Activated CD8-positive, alpha-beta T cell treated with anti-CD3 and anti-CD28 coated beads, Interleukin-2, amount 10 ng/mL, durations not matched to agents 7 days and 5 days (primary cell): ENCODE results near the gene ALDH5A1. TPM values are rescaled to one million over a fixed set of nuclear protein-coding genes. Genes with fewer than 3 reads are reported as not detected.

ENCODE experiments used
- ATAC-seq: fragments of 150-1000 bp; cut with Tn5 transposase; one replicate; pipeline ENCODE4 v1.10.0; 2021; ENCODE audit warnings: moderate library complexity
- CTCF ChIA-PET: fragments of 350-600 bp; sonication (Branson Sonifier 250); formaldehyde crosslinking; loops from one replicate; lab custom pipeline; 2021; ENCODE audit warnings: antibody characterized with exemption; lab: Charles Lee
- POLR2A ChIA-PET: fragments of 350-600 bp; sonication (Branson Sonifier 250); formaldehyde crosslinking; loops from one replicate; lab custom pipeline; 2021; ENCODE audit warnings: antibody characterized with exemption; lab: Charles Lee
- DNase-seq: peaks from one replicate; pipeline ENCODE4 v3.0.0-alpha.2; 2020
- H3K27ac Mint-ChIP-seq: one replicate; pipeline ENCODE4 v1.8.0; 2021; ENCODE audit warnings: mild to moderate bottlenecking, mixed read lengths
- H3K27me3 Mint-ChIP-seq: one replicate; pipeline ENCODE4 v1.8.0; 2021; ENCODE audit warnings: low read depth, mixed read lengths
- H3K36me3 Mint-ChIP-seq: one replicate; pipeline ENCODE4 v1.8.0; 2021; ENCODE audit warnings: low read depth, mixed read lengths
- H3K4me1 Mint-ChIP-seq: one replicate; pipeline ENCODE4 v1.8.0; 2021; ENCODE audit warnings: low read depth, mixed read lengths
- H3K4me3 Mint-ChIP-seq: one replicate; pipeline ENCODE4 v1.8.0; 2021; ENCODE audit warnings: mild to moderate bottlenecking, mixed read lengths
- H3K9me3 Mint-ChIP-seq: one replicate; pipeline ENCODE4 v1.8.0; 2022; ENCODE audit warnings: mixed read lengths; ENCODE audit not compliant: insufficient read depth
- total RNA-seq, 2 experiments: library from RNA; stranded (reverse); gene quantifications; one replicate each; pipeline ENCODE4 v1.2.3, GENCODE V29; 2021

ALDH5A1 gene
- total RNA-seq, 2 experiments from 2014 or later: 4.8 to 4.9 TPM

DNA sequence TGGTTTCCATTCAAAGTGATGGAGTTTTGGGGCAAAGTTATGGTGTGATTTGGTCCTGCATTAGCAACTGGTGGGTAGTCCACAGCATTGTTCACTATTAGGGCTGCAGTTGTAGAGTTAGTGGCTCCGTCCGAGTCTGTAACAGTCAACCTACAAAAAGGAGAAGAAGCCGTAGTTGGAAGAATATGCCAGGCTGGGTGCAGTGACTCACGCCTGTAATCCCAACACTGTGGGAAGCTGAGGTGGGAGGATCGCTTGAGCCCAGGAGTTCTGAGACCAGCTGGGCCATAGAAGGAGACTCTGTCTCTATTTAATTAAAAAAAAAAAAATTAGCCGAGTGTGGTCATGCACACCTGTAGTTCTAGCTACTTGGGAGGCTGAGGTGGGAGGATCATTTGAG, 81.7 kb downstream of the ALDH5A1 start:
- POLR2A ChIA-PET: no interaction called here
- no peak for ATAC-seq

DNA sequence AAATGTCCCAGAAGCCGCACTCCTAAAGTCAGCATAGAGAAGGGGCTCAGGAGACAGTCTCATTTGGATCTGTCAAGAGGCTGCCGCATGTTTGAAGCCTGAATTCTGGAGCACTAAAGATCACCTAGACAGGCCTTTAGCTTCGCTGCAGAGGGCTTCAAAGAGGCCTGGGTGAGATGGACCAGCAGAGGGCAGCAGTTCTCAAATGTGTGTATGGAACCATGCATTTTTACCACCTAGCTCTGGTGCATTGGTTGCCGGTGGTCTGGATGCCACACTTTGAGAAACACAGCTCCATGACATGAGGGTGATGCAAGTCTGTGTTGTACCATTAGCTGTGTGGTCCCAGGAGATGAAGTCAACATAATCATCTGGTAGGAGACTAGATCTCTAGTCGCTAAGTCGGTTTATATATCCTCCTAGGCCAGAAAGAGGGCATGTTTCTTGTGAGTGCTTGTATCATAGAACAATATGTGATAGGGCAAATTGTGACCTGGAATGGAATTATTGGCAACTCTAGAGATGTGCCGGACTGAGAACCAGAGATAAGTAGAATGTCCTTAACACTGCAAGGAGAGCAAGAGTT, 86.4 kb downstream of the ALDH5A1 start:
- Mint-ChIP-seq H3K36me3 (no peaks in the 10 kb centered on the region), H3K27me3 (peaks cover 16% of the 10 kb centered on the region), H3K4me3 (no peak overlapping the region), H3K9me3 (no peaks in the 10 kb centered on the region), H3K27ac (no peak overlapping the region), H3K4me1 (peaks cover 6% of the 10 kb centered on the region)
- ATAC-seq: peak; percentile 88
- POLR2A ChIA-PET: interaction anchor here (0.9 to 1.2 kb wide), 2 partner anchors 85 to 87 kb away, joined by 3 read pairs; partner anchors contain the start of genes ACOT13, ALDH5A1 and TDP2
- peak; percentile 86 for DNase-seq
- CTCF ChIA-PET: interaction anchor here (0.7 to 5.2 kb wide), 50 partner anchors 9 to 446 kb away, joined by 3 to 46 read pairs (median 5); partner anchors contain the start of genes ACOT13, ALDH5A1, C6orf62 and KIAA0319

More for the DNA sequence above, 81.7 kb downstream of the ALDH5A1 start:
- CTCF ChIA-PET: interaction anchor here (1.1 to 1.4 kb wide), 2 partner anchors 52 to 120 kb away, joined by 3 read pairs; no protein-coding TSS in a partner anchor
- Mint-ChIP-seq H3K4me1 (no peaks in the 10 kb centered on the region), H3K27me3 (peaks cover 13% of the 10 kb centered on the region), H3K4me3 (no peak overlapping the region), H3K27ac (no peak overlapping the region), H3K9me3 (no peaks in the 10 kb centered on the region), H3K36me3 (no peaks in the 10 kb centered on the region)
- DNase-seq: no peak

DNA sequence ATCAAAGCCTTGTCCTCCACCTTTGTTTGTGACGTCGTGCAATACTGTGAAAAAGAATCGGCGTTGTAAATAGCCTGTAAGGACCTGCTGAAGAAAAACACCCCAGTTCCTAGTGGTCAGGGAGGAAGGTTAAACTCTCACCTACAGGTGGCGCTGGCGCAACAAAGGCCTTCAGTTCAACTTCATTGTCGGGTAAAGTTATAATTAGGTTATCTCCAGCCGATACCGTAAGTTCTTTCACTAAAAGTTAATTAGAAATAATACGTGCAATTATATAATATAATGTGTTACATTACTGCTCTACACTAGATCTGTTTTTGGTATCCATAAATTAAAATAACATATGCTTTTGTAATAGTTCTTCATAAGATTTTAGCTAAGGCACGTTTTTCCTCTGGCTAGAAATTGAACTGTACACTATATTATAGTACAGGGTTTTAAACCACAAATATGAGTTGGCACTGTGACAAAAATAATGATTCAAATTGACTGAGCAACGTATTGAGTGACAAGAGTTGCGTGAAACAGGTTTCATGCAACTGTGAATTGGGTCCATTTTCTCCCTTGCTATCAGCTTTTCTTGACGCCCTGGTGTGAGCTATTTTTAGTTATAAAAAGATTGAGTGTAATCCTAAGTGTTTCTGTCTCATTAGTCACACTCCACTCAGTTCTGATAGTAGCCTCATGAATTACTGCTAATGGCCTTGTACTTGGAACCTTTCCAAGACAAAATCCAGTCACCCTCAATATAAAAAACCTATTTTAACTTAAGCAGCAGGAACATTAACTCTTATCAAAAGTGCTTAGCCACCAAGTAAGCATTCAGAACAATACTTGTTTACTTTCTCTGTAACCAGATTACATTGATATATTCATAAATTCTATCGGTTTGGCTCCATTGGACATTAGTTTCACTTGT, 89.0 kb downstream of the ALDH5A1 start:
- DNase-seq (peak; percentile 83), ATAC-seq (peak; percentile 77)
- H3K36me3 Mint-ChIP-seq: no peaks in the 10 kb centered on the region
- POLR2A ChIA-PET: interaction anchor here (1.4 kb wide), 1 partner anchor 83 kb away, joined by 5 read pairs; the partner anchor contains the start of genes ACOT13 and TDP2
- peaks cover 6% of the 10 kb centered on the region for H3K4me1 Mint-ChIP-seq
- H3K27me3 Mint-ChIP-seq: peaks cover 24% of the 10 kb centered on the region
- no peak overlapping the region for H3K4me3 Mint-ChIP-seq
- CTCF ChIA-PET: interaction anchor here (0.6 to 5.2 kb wide), 27 partner anchors 9 to 183 kb away, joined by 3 to 46 read pairs (median 4); partner anchors contain the start of genes ACOT13, KIAA0319 and TDP2
- no peak overlapping the region for H3K27ac Mint-ChIP-seq
- no peaks in the 10 kb centered on the region for H3K9me3 Mint-ChIP-seq

DNA sequence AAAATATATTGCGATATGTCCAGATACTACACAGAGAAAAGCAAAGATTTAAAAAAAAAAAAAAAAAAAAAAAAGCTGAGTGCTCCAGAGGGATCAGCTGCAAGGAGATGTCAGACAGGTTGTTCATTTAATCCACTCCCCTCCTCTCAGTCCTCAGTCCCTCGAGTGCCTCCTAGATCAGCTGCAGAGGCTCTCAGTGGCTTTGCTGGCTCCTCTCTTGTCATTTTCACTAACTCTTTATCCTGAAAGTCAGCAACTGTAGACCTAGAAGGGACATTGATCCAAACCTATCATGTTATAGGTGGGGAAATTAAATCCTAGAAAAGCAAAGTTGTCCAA, 89.6 kb downstream of the ALDH5A1 start:
- Mint-ChIP-seq H3K36me3 (no peaks in the 10 kb centered on the region), H3K27ac (no peak overlapping the region), H3K4me1 (peaks cover 6% of the 10 kb centered on the region), H3K9me3 (no peaks in the 10 kb centered on the region), H3K27me3 (peaks cover 25% of the 10 kb centered on the region), H3K4me3 (no peak overlapping the region)
- POLR2A ChIA-PET: interaction anchor here (1.4 kb wide), 1 partner anchor 83 kb away, joined by 5 read pairs; the partner anchor contains the start of genes ACOT13 and TDP2
- CTCF ChIA-PET: interaction anchor here (0.8 to 5.2 kb wide), 20 partner anchors 9 to 182 kb away, joined by 3 to 46 read pairs (median 4); partner anchors contain the start of genes ACOT13 and TDP2
- DNase-seq (no peak), ATAC-seq (no peak)

Other genes starting within 250 kb of the ALDH5A1 start
- not detected for gene DCDC2, start 136.9 kb upstream of the ALDH5A1 start, total RNA-seq
- gene MRS2, start 92.0 kb upstream of the ALDH5A1 start, total RNA-seq: 10 to 100 TPM; 20.3 to 21.3 TPM
- under 1 TPM; 0.34 to 0.45 TPM for gene GPLD1, start 5.4 kb upstream of the ALDH5A1 start, total RNA-seq
- gene KIAA0319, start 151.2 kb downstream of the ALDH5A1 start, total RNA-seq: under 1 TPM in 1 of 2 experiments, not detected in 1; 0.10 TPM
- gene TDP2, start 171.9 kb downstream of the ALDH5A1 start, total RNA-seq: 10 to 100 TPM; 43.0 to 44.0 TPM
- gene ACOT13, start 172.1 kb downstream of the ALDH5A1 start, total RNA-seq: 10 to 100 TPM; 21.3 to 22.6 TPM
- gene C6orf62, start 224.2 kb downstream of the ALDH5A1 start, total RNA-seq: 100 to 1,000 TPM; 121 to 128 TPM